ENCODE measurements around the gene PRPH2.

- no peak for TF ChIP-seq CTCF (IDR thresholded peaks at IDR 0.05)
- TF ChIP-seq POLR2AphosphoS5 (IDR thresholded peaks at IDR 0.05): no peak
- TF ChIP-seq POLR2A (IDR thresholded peaks at IDR 0.05): no peak
- TF ChIP-seq EP300 (IDR thresholded peaks at IDR 0.05): no peak
These were observed 34.1 kb downstream of the PRPH2 start for GRCh38 chr6:42688281-42688680.

Data from stomach (tissue), 4 donors.